Endothelial cell of umbilical vein (primary cell): Measurements from ENCODE around the gene ATP1B2. TPM values are rescaled to one million over a fixed set of nuclear protein-coding genes. Genes with fewer than 3 reads are reported as not detected.

Experiments
- BruUV-seq: library from RNA; stranded (reverse); fragments of 400-500 nt; replicated peaks from 2 replicates; lab custom pipeline; 2021; lab: Mats Ljungman, UMichigan
- CTCF ChIA-PET: fragments of 300-600, 350-600 bp; sonication (Branson Sonifier 250); formaldehyde crosslinking; loops from one replicate; lab custom pipeline; 2021; ENCODE audit warnings: antibody characterized with exemption, inconsistent platforms; lab: Charles Lee
- POLR2A ChIA-PET: fragments of 300-600, 350-600 bp; sonication (Branson Sonifier 250); formaldehyde crosslinking; loops from one replicate; lab custom pipeline; 2021; ENCODE audit warnings: antibody characterized with exemption, inconsistent platforms; lab: Charles Lee
- DNase-seq: peaks from one replicate; pipeline ENCODE4 v3.0.0-alpha.2; 2011; ENCODE audit warnings: low read depth, low spot score
- FAIRE-seq: peaks from 2 replicates; lab custom pipeline; 2011; peaks lifted over from hg19 to GRCh38; lab: Jason Lieb, UNC
- H2AFZ ChIP-seq: 2 replicates; pipeline ENCODE4 v1.6.0; 2012; ENCODE audit warnings: low read depth, low read length, control low read depth, inconsistent platforms
- H3K27ac ChIP-seq: 2 replicates; pipeline ENCODE4 v1.5.1; 2011; ENCODE audit warnings: low read depth, mild to moderate bottlenecking, control low read depth, low read length, moderate library complexity; ENCODE audit not compliant: insufficient read depth
- H3K27me3 ChIP-seq, 2 experiments: 2 replicates each; pipeline versions ENCODE4 v1.6.0 to v1.6.1; 2011; ENCODE audit warnings: low read length in 2 of 2, mixed read lengths in 1 of 2; ENCODE audit not compliant: control insufficient read depth in 2 of 2, insufficient read depth in 2 of 2
- H3K36me3 ChIP-seq, 2 experiments: 2 replicates in 1 of 2; 3 replicates in 1 of 2; pipeline ENCODE4 v1.5.1; 2011; ENCODE audit warnings: low read length in 2 of 2, mild to moderate bottlenecking in 1 of 2, moderate library complexity in 1 of 2; ENCODE audit not compliant: control insufficient read depth in 2 of 2, insufficient read depth in 2 of 2; ENCODE audit errors: extremely low read depth in 1 of 2
- H3K4me1 ChIP-seq: 3 replicates; pipeline ENCODE4 v1.5.1; 2011; ENCODE audit warnings: mild to moderate bottlenecking, low read length; ENCODE audit not compliant: control insufficient read depth, insufficient read depth; ENCODE audit errors: extremely low read depth
- H3K4me2 ChIP-seq: 2 replicates; pipeline ENCODE4 v1.6.1; 2011; ENCODE audit warnings: low read length, control low read depth, mixed read lengths; ENCODE audit not compliant: insufficient read depth
- H3K4me3 ChIP-seq, 3 experiments: fragments of 200-600 bp in 1 of 3; sonication (generic), shearing (Covaris generic) in 1 of 3; replicated peaks in 1 of 3; 2 replicates each; pipeline ENCODE4 v1.5.1; 2011 to 2016; ENCODE audit warnings: control low read depth in 3 of 3, low read length in 3 of 3, mild to moderate bottlenecking in 2 of 3, inconsistent platforms in 1 of 3, low read depth in 1 of 3, moderate library complexity in 1 of 3; ENCODE audit not compliant: insufficient read depth in 1 of 3
- H3K79me2 ChIP-seq: 2 replicates; pipeline ENCODE4 v1.6.0; 2012; ENCODE audit warnings: low read length, inconsistent platforms; ENCODE audit not compliant: control insufficient read depth, insufficient read depth
- H3K9ac ChIP-seq: replicated peaks from 2 replicates; pipeline ENCODE3; 2011; ENCODE audit warnings: low read length, control low read depth; ENCODE audit not compliant: insufficient read depth; ENCODE audit errors: extremely low read depth
- H3K9me1 ChIP-seq: replicated peaks from 3 replicates; pipeline ENCODE4 v1.6.0; 2011; ENCODE audit warnings: mild to moderate bottlenecking, low read length; ENCODE audit not compliant: control insufficient read depth, insufficient read depth; ENCODE audit errors: extremely low read depth
- H3K9me3 ChIP-seq: replicated peaks from 2 replicates; pipeline ENCODE4 v1.5.1; 2012; ENCODE audit warnings: low read length, inconsistent platforms; ENCODE audit not compliant: control insufficient read depth, insufficient read depth
- H4K20me1 ChIP-seq: replicated peaks from 2 replicates; pipeline ENCODE3; 2011; ENCODE audit warnings: mild to moderate bottlenecking, low read length; ENCODE audit not compliant: control insufficient read depth, insufficient read depth; ENCODE audit errors: extremely low read depth
- CTCF ChIP-seq, 2 donors: IDR thresholded peaks; 1 replicate in 1 of 2; 2 replicates in 1 of 2; pipeline ENCODE4 v1.5.1; 2011; ENCODE audit warnings: low read length in 2 of 2, mild to moderate bottlenecking in 2 of 2, moderate library complexity in 2 of 2, control low read depth in 1 of 2, inconsistent platforms in 1 of 2, low read depth in 1 of 2; ENCODE audit not compliant: insufficient read depth in 1 of 2; ENCODE audit errors: extremely low read depth in 1 of 2
- EZH2 ChIP-seq: IDR thresholded peaks from 2 replicates; pipeline ENCODE4 v1.6.1; 2012; ENCODE audit warnings: borderline replicate concordance, low read depth, mild to moderate bottlenecking, moderate library complexity, low read length, inconsistent platforms; ENCODE audit not compliant: severe bottlenecking
- FOS ChIP-seq: IDR thresholded peaks from 2 replicates; pipeline ENCODE4 v1.6.1; 2011; ENCODE audit warnings: mild to moderate bottlenecking, low read length, moderate library complexity, borderline replicate concordance; ENCODE audit not compliant: insufficient read depth
- GATA2 ChIP-seq: IDR thresholded peaks from 2 replicates; pipeline ENCODE4 v1.7.0; 2011; ENCODE audit warnings: low read depth, mild to moderate bottlenecking, moderate library complexity, mixed read lengths, low read length; ENCODE audit not compliant: insufficient read length, insufficient read depth
- JUN ChIP-seq: IDR thresholded peaks from 2 replicates; pipeline ENCODE4 v1.6.1; 2011; ENCODE audit warnings: borderline replicate concordance, low read depth; ENCODE audit not compliant: insufficient read length, insufficient read depth
- MAX ChIP-seq: IDR thresholded peaks from 2 replicates; pipeline ENCODE4 v1.6.1; 2011; ENCODE audit not compliant: insufficient read depth, insufficient read length
- MYC ChIP-seq: IDR thresholded peaks from one replicate; pipeline ENCODE4 v1.6.1; 2011; ENCODE audit warnings: mild to moderate bottlenecking, low read depth, low read length
- POLR2AphosphoS5 ChIP-seq: IDR thresholded peaks from 2 replicates; pipeline ENCODE4 v1.6.1; 2012; ENCODE audit warnings: low read depth, mild to moderate bottlenecking, control low read depth, low read length, moderate library complexity; ENCODE audit not compliant: insufficient read depth
- dilution Hi-C: fragments of 300-500 bp; cut with MboI; formaldehyde crosslinking; loops from one replicate; pipeline ENCODE4 v1.15.0; 2019; ENCODE audit warnings: low sequenced_read_pairs; ENCODE audit not compliant: extremely low pct_ligation_motif_present
- intact Hi-C: fragments of 100-400 bp; cut with micrococcal nuclease; formaldehyde crosslinking; loops from one replicate; pipeline ENCODE4 v1.10.0; 2022
- polyA plus RNA-seq, 4 experiments: library from polyadenylated mRNA; depleted of rRNA in 3 of 4; stranded (reverse) in 3 of 4; unstranded in 1 of 4; fragments of >200 nt; gene quantifications; 2 replicates each; pipeline versions ENCODE4 v1.2.1 to v1.2.3, GENCODE V29; 2011 to 2012; ENCODE audit warnings: missing spikeins in 1 of 4
- total RNA-seq: library from RNA; stranded (reverse); gene quantifications from 2 replicates; pipeline ENCODE4 v1.2.3, GENCODE V29; 2021

ATP1B2 gene
- total and polyA plus RNA-seq, 2 donors (not counting 3 experiments of a cell fraction or from before 2014, with no cell fraction given): 0.06 TPM; not detected in 1

- Histone ChIP-seq H3K9me1 (no peaks in the 10 kb centered on the region), H3K4me1 (peaks cover 24% of the 10 kb centered on the region), H3K4me2 (peak overlapping the region; percentile 31), H3K36me3 (no peaks in the 10 kb centered on the region), H3K79me2 (peaks cover 52% of the 10 kb centered on the region), H2AFZ (no peak overlapping the region), H3K9me3 (no peaks in the 10 kb centered on the region), H3K27ac (no peak overlapping the region), H3K9ac (no peak overlapping the region), H3K4me3 (no peak overlapping the region), H4K20me1 (peaks cover 3% of the 10 kb centered on the region), H3K27me3 (no peaks in the 10 kb centered on the region)
- ChIA-PET POLR2A (no interaction called here), CTCF (interaction anchor here (0.9 to 1.2 kb wide), 2 partner anchors 11 to 76 kb away, joined by 3 to 5 read pairs; partner anchors contain the start of gene TP53)
- FAIRE-seq (no peak), DNase-seq (no peak)
- no peak for TF ChIP-seq POLR2AphosphoS5
- no TSS peak for BruUV-seq
- intact Hi-C loops: loop anchor here (10.0 kb wide), 1 partner anchor 233 kb away; no protein-coding TSS in a partner anchor
- dilution Hi-C loops: no loop called here
Observed at GRCh38 chr17:7611635-7612293, 39.0 kb upstream of the ATP1B2 start.

GRCh38 chr17:7612294-7612640, 38.5 kb upstream of the ATP1B2 start:
- no peak overlapping the region for H3K27ac ChIP-seq
- H3K4me3 ChIP-seq: no peak overlapping the region
- intact Hi-C loops (loop anchor here (10.0 kb wide), 1 partner anchor 233 kb away; no protein-coding TSS in a partner anchor), dilution Hi-C loops (no loop called here)
- DNase-seq (peak; percentile 35), FAIRE-seq (no peak)
- H3K4me1 ChIP-seq: peaks cover 24% of the 10 kb centered on the region
- ChIA-PET POLR2A (no interaction called here), CTCF (interaction anchor here (0.9 to 1.2 kb wide), 2 partner anchors 12 to 75 kb away, joined by 3 to 5 read pairs; partner anchors contain the start of gene TP53)
- peak overlapping the region; percentile 31 for H3K4me2 ChIP-seq
- H2AFZ ChIP-seq: no peak overlapping the region
- H3K79me2 ChIP-seq: peaks cover 52% of the 10 kb centered on the region
- TF ChIP-seq MYC (no peak), POLR2AphosphoS5 (no peak), EZH2 (no peak), JUN (no peak), GATA2 (no peak), CTCF (IDR thresholded peaks at IDR 0.05; ENCODE audit: extremely low read depth in 1 of 2, insufficient read depth in 1 of 2, low read depth in 1 of 2, low read length in 2 of 2) (no peak), MAX (no peak), FOS (no peak)
- no peak overlapping the region for H3K9ac ChIP-seq
- no peaks in the 10 kb centered on the region for H3K36me3 ChIP-seq
- peaks cover 3% of the 10 kb centered on the region for H4K20me1 ChIP-seq
- no peaks in the 10 kb centered on the region for H3K9me3 ChIP-seq
- no peaks in the 10 kb centered on the region for H3K9me1 ChIP-seq
- no peaks in the 10 kb centered on the region for H3K27me3 ChIP-seq
- no TSS peak for BruUV-seq
